ENCODE measurements around the gene ZBTB33.

ZBTB33 gene

DNA sequence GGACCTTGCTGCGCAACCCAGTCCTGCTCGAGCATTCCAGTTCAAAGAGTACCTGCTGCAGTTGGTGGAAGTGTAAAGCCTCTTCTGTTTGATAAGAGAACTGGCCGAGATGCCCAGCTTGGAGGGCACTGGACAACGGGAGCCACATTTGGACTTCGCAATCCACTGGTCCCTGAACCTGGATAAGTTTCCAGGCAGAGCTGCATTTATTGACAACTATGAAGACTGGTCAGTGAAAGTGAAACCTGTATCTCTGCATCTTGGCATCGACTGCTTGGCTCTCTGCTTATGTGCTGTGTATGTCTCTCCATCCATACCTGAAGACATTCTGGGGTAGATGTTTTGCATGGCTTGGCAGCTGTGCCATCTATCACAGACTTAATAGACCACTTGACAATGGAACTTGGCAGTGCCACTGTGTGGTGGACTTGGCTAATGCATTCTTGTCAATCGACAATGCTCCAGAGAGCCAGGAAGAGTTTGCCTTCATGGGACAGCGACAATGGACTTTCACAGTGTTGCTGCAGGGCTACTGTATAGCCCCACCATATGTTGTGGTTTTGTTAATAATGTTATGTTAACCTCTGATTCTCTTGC is 43.5 kb upstream of the ZBTB33 start:
- H2BK120ac ChIP-seq (ENCODE audit: low read depth, low read length) = no peak overlapping the region
- no peak overlapping the region for H4K8ac ChIP-seq (ENCODE audit: low read depth, low read length)
- H3K79me1 ChIP-seq (ENCODE audit: low read depth, low read length) = no peaks in the 10 kb centered on the region
- H3K4me3 ChIP-seq (ENCODE audit: low read length in 2 of 2) = no peak overlapping the region
- H3K27ac ChIP-seq (replicated peaks; ENCODE audit: low read length) = no peak overlapping the region
- H3K18ac ChIP-seq (ENCODE audit: low read length) = no peak overlapping the region
- WGBS, 2 donors (ENCODE audit: extremely low coverage in 2 of 2, insufficient read length in 2 of 2, insufficient replicate concordance in 1 of 2) = no CpG with 5 or more reads among the region's 8 CpGs
- H2BK15ac ChIP-seq (ENCODE audit: low read length) = no peak overlapping the region
- H4K91ac ChIP-seq (ENCODE audit: low read depth, low read length, poor library complexity) = no peak overlapping the region
- no peak for DNase-seq (ENCODE audit: low spot score)
- no peak overlapping the region for H2BK5ac ChIP-seq (ENCODE audit: low read length)
- no peak overlapping the region for H3K4me2 ChIP-seq (ENCODE audit: insufficient read depth, low read length, poor library complexity, severe bottlenecking)
- H2AK5ac ChIP-seq (ENCODE audit: low read depth, low read length) = no peak overlapping the region
- no peak overlapping the region for H3K4ac ChIP-seq (ENCODE audit: low read length)
- no peak overlapping the region for H3K9ac ChIP-seq (ENCODE audit: low read depth, low read length, poor library complexity)
- H2AFZ ChIP-seq (ENCODE audit: low read length) = no peak overlapping the region
- H3K9me3 ChIP-seq (replicated peaks in 1 of 2; ENCODE audit: control insufficient read depth in 2 of 2, insufficient read depth in 1 of 2, low read depth in 1 of 2, low read length in 2 of 2) = no peaks in the 10 kb centered on the region
- H2BK12ac ChIP-seq (ENCODE audit: low read length) = no peak overlapping the region
- H3K23ac ChIP-seq (ENCODE audit: low read depth, low read length, poor library complexity) = no peak overlapping the region
- no peaks in the 10 kb centered on the region for H3K4me1 ChIP-seq (ENCODE audit: control insufficient read depth in 2 of 2, insufficient read depth in 1 of 2, low read depth in 1 of 2, low read length in 2 of 2)
- no peak overlapping the region for H3K14ac ChIP-seq (ENCODE audit: low read length)
- H3K27me3 ChIP-seq (ENCODE audit: control insufficient read depth in 3 of 3, insufficient read depth in 3 of 3, low read depth in 1 of 3, low read length in 3 of 3) = no peaks in the 10 kb centered on the region
- no peaks in the 10 kb centered on the region for H3K36me3 ChIP-seq (replicated peaks in 1 of 2; ENCODE audit: control insufficient read depth in 2 of 2, insufficient read depth in 2 of 2, low read length in 2 of 2)

DNA sequence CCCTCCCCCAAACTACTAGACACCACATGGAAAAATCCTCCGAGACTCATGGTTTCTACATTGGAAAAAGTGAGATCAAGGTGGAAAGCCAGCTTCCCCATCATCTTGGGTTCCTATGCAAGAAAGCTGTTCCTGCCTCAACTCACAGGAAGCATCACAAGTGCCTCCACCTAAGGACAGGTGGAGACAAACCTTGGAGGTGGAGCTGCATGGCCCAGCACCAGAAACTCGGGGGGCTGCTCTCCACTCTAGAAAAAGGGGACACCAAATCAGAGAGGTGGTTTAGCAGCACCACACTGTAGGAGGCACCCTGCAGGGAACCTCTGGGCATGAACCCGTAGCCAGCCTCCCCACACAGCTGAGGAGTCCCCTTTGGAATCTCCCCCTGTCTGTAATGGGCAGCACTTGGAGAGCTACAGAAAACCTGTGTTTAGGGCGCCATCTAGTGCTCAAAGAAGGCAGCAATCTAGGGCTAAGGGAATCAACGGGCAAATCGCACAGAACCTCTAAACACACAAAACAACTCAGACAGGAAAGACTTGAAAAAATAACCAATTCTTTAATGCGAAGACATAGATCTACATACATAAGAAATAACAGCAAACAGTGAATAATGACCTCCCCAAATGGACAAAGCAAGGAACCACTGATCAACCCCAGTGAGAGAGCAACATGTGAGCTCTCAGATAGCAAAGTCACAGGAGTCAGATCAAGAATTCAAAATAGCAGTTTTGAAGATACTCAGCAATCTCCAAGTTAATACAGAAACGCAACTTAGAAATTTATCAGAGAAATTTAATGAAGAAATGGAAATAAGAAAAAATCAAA is 37.0 kb upstream of the ZBTB33 start:
- Histone ChIP-seq H4K8ac (ENCODE audit: low read depth, low read length) (no peak overlapping the region), H3K27me3 (ENCODE audit: control insufficient read depth in 3 of 3, insufficient read depth in 3 of 3, low read depth in 1 of 3, low read length in 3 of 3) (no peaks in the 10 kb centered on the region), H3K23ac (ENCODE audit: low read depth, low read length, poor library complexity) (no peak overlapping the region), H3K14ac (ENCODE audit: low read length) (no peak overlapping the region), H2BK12ac (ENCODE audit: low read length) (no peak overlapping the region), H3K79me1 (ENCODE audit: low read depth, low read length) (no peaks in the 10 kb centered on the region), H2AFZ (ENCODE audit: low read length) (no peak overlapping the region), H2BK120ac (ENCODE audit: low read depth, low read length) (no peak overlapping the region), H3K18ac (ENCODE audit: low read length) (no peak overlapping the region), H3K4me1 (ENCODE audit: control insufficient read depth in 2 of 2, insufficient read depth in 1 of 2, low read depth in 1 of 2, low read length in 2 of 2) (no peaks in the 10 kb centered on the region), H2BK5ac (ENCODE audit: low read length) (no peak overlapping the region), H3K4me3 (ENCODE audit: low read length in 2 of 2) (no peak overlapping the region), H2BK15ac (ENCODE audit: low read length) (no peak overlapping the region), H3K4ac (ENCODE audit: low read length) (no peak overlapping the region), H4K91ac (ENCODE audit: low read depth, low read length, poor library complexity) (no peak overlapping the region), H3K9me3 (replicated peaks in 1 of 2; ENCODE audit: control insufficient read depth in 2 of 2, insufficient read depth in 1 of 2, low read depth in 1 of 2, low read length in 2 of 2) (no peaks in the 10 kb centered on the region), H3K4me2 (ENCODE audit: insufficient read depth, low read length, poor library complexity, severe bottlenecking) (no peak overlapping the region), H3K36me3 (replicated peaks in 1 of 2; ENCODE audit: control insufficient read depth in 2 of 2, insufficient read depth in 2 of 2, low read length in 2 of 2) (no peaks in the 10 kb centered on the region), H3K9ac (ENCODE audit: low read depth, low read length, poor library complexity) (no peak overlapping the region), H3K27ac (replicated peaks; ENCODE audit: low read length) (no peak overlapping the region), H2AK5ac (ENCODE audit: low read depth, low read length) (no peak overlapping the region)
- no CpG with 5 or more reads among the region's 8 CpGs for WGBS, 2 donors (ENCODE audit: extremely low coverage in 2 of 2, insufficient read length in 2 of 2, insufficient replicate concordance in 1 of 2)
- DNase-seq (ENCODE audit: low spot score) = peak; percentile 47

DNA sequence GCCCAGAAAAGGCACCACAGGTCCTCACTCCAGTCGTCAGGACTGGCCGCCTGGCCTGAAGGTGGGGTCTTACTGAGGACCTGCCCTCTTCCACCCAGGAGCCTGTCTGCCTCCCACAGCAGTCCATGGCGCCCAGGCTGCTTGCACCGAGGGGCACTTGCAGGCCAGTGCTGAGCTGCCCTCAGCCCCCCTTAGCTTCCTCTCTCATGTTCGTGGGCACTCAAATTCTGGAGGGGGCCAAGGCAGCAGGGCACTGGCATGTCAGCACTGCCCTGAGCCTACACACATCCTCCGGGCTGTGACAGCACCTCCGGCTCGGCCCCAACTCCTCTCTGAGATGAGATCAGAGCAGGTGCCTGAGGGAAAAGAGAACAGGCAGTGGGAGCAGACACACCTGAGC is 27.2 kb upstream of the ZBTB33 start:
- no peak overlapping the region for H3K14ac ChIP-seq (ENCODE audit: low read length)
- H3K36me3 ChIP-seq (replicated peaks in 1 of 2; ENCODE audit: control insufficient read depth in 2 of 2, insufficient read depth in 2 of 2, low read length in 2 of 2) = no peaks in the 10 kb centered on the region
- H2BK5ac ChIP-seq (ENCODE audit: low read length) = no peak overlapping the region
- H3K9ac ChIP-seq (ENCODE audit: low read depth, low read length, poor library complexity) = no peak overlapping the region
- no peak overlapping the region for H3K18ac ChIP-seq (ENCODE audit: low read length)
- no peak overlapping the region for H4K91ac ChIP-seq (ENCODE audit: low read depth, low read length, poor library complexity)
- no peak overlapping the region for H2BK15ac ChIP-seq (ENCODE audit: low read length)
- H3K27me3 ChIP-seq (ENCODE audit: control insufficient read depth in 3 of 3, insufficient read depth in 3 of 3, low read depth in 1 of 3, low read length in 3 of 3) = no peaks in the 10 kb centered on the region
- H3K4ac ChIP-seq (ENCODE audit: low read length) = no peak overlapping the region
- no peak overlapping the region for H3K23ac ChIP-seq (ENCODE audit: low read depth, low read length, poor library complexity)
- no peak overlapping the region for H2AK5ac ChIP-seq (ENCODE audit: low read depth, low read length)
- no peak for DNase-seq (ENCODE audit: low spot score)
- no CpG with 5 or more reads among the region's 8 CpGs for WGBS, 2 donors (ENCODE audit: extremely low coverage in 2 of 2, insufficient read length in 2 of 2, insufficient replicate concordance in 1 of 2)
- no peak overlapping the region for H2AFZ ChIP-seq (ENCODE audit: low read length)
- no peak overlapping the region for H3K27ac ChIP-seq (replicated peaks; ENCODE audit: low read length)
- no peak overlapping the region for H3K4me2 ChIP-seq (ENCODE audit: insufficient read depth, low read length, poor library complexity, severe bottlenecking)
- H2BK120ac ChIP-seq (ENCODE audit: low read depth, low read length) = no peak overlapping the region
- no peak overlapping the region for H3K4me3 ChIP-seq (ENCODE audit: low read length in 2 of 2)
- no peaks in the 10 kb centered on the region for H3K9me3 ChIP-seq (replicated peaks in 1 of 2; ENCODE audit: control insufficient read depth in 2 of 2, insufficient read depth in 1 of 2, low read depth in 1 of 2, low read length in 2 of 2)
- H4K8ac ChIP-seq (ENCODE audit: low read depth, low read length) = no peak overlapping the region
- H3K4me1 ChIP-seq (ENCODE audit: control insufficient read depth in 2 of 2, insufficient read depth in 1 of 2, low read depth in 1 of 2, low read length in 2 of 2) = no peaks in the 10 kb centered on the region
- no peak overlapping the region for H2BK12ac ChIP-seq (ENCODE audit: low read length)
- no peaks in the 10 kb centered on the region for H3K79me1 ChIP-seq (ENCODE audit: low read depth, low read length)

DNA sequence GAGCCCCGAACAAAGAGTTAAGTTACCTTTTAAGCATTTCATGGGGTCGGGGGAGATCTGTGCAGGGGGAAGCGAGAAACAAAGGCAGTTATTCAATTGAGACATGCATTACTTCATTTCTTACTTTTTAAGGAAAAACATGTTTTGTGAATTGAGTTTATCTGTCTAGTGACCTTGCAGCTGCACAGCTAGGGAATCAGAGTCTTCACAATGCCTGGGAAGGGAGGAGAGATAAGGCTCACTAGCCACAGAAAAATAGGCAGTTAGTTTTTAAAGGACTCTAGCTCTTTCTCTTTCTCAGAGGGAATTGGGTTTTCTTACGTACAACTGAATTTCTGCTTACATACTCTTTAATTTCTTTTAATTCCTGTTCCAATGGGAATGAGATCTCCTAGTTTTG is 26.2 kb upstream of the ZBTB33 start:
- no peak overlapping the region for H3K23ac ChIP-seq (ENCODE audit: low read depth, low read length, poor library complexity)

More for the DNA sequence above, 26.2 kb upstream of the ZBTB33 start:
- H3K27me3 ChIP-seq (ENCODE audit: control insufficient read depth in 3 of 3, insufficient read depth in 3 of 3, low read depth in 1 of 3, low read length in 3 of 3) = no peaks in the 10 kb centered on the region
- H3K4me2 ChIP-seq (ENCODE audit: insufficient read depth, low read length, poor library complexity, severe bottlenecking) = no peak overlapping the region
- no peak overlapping the region for H2BK12ac ChIP-seq (ENCODE audit: low read length)
- no peaks in the 10 kb centered on the region for H3K36me3 ChIP-seq (replicated peaks in 1 of 2; ENCODE audit: control insufficient read depth in 2 of 2, insufficient read depth in 2 of 2, low read length in 2 of 2)
- no peak overlapping the region for H3K4ac ChIP-seq (ENCODE audit: low read length)
- H3K14ac ChIP-seq (ENCODE audit: low read length) = no peak overlapping the region
- H2AFZ ChIP-seq (ENCODE audit: low read length) = no peak overlapping the region
- H3K9me3 ChIP-seq (replicated peaks in 1 of 2; ENCODE audit: control insufficient read depth in 2 of 2, insufficient read depth in 1 of 2, low read depth in 1 of 2, low read length in 2 of 2) = no peaks in the 10 kb centered on the region
- no peak overlapping the region for H4K8ac ChIP-seq (ENCODE audit: low read depth, low read length)
- H3K79me1 ChIP-seq (ENCODE audit: low read depth, low read length) = no peaks in the 10 kb centered on the region
- H3K27ac ChIP-seq (replicated peaks; ENCODE audit: low read length) = no peak overlapping the region
- no peak overlapping the region for H3K4me3 ChIP-seq (ENCODE audit: low read length in 2 of 2)
- no peak overlapping the region for H2AK5ac ChIP-seq (ENCODE audit: low read depth, low read length)
- no peak overlapping the region for H3K9ac ChIP-seq (ENCODE audit: low read depth, low read length, poor library complexity)
- H3K18ac ChIP-seq (ENCODE audit: low read length) = no peak overlapping the region
- H2BK120ac ChIP-seq (ENCODE audit: low read depth, low read length) = no peak overlapping the region
- no peak for DNase-seq (ENCODE audit: low spot score)
- H3K4me1 ChIP-seq (ENCODE audit: control insufficient read depth in 2 of 2, insufficient read depth in 1 of 2, low read depth in 1 of 2, low read length in 2 of 2) = no peaks in the 10 kb centered on the region
- no peak overlapping the region for H4K91ac ChIP-seq (ENCODE audit: low read depth, low read length, poor library complexity)
- H2BK15ac ChIP-seq (ENCODE audit: low read length) = no peak overlapping the region
- WGBS, 2 donors (ENCODE audit: extremely low coverage in 2 of 2, insufficient read length in 2 of 2, insufficient replicate concordance in 1 of 2) = no CpG with 5 or more reads among the region's 4 CpGs
- no peak overlapping the region for H2BK5ac ChIP-seq (ENCODE audit: low read length)
